HTR-8/SVneo (cell line): Measurements from ENCODE around the gene SIRT6.
"Not testable (repeated sequence)": the region's sequence is repeated elsewhere in the genome, so short reads cannot be mapped to it uniquely, and the experiment has no call there.

Experiments used
- DNase-seq: peaks from one replicate; pipeline ENCODE4 v3.0.0; 2011; ENCODE audit warnings: low spot score, mixed read lengths; ENCODE audit not compliant: insufficient read length
- FAIRE-seq: peaks from 2 replicates; lab custom pipeline; 2011; peaks lifted over from hg19 to GRCh38; lab: Jason Lieb, UNC

Gene SIRT6

GRCh38 chr19:4177146-4177545 lies 5.2 kb downstream of the SIRT6 start:
- no peak for DNase-seq
- FAIRE-seq = no peak

GRCh38 chr19:4175669-4175931 lies 6.8 kb downstream of the SIRT6 start:
- FAIRE-seq (no peak), DNase-seq (no peak)

- FAIRE-seq (no peak), DNase-seq (no peak)
Observed at GRCh38 chr19:4174895-4175668, 7.3 kb downstream of the SIRT6 start.

- FAIRE-seq (no peak), DNase-seq (no peak)
Observed at GRCh38 chr19:4174213-4174894, 8.0 kb downstream of the SIRT6 start.

- DNase-seq = no peak
Observed at GRCh38 chr19:4173479-4174212, 8.7 kb downstream of the SIRT6 start.

GRCh38 chr19:4172861-4173473 lies 9.4 kb downstream of the SIRT6 start:
- peak; percentile 45 for DNase-seq
- FAIRE-seq = no peak

More at GRCh38 chr19:4173479-4174212, 8.7 kb downstream of the SIRT6 start:
- FAIRE-seq = no peak

- no peak for FAIRE-seq
- no peak for DNase-seq
Observed at GRCh38 chr19:4171676-4172075, 10.7 kb downstream of the SIRT6 start.

GRCh38 chr19:4164262-4164661 lies 18.1 kb downstream of the SIRT6 start:
- no peak for DNase-seq
- FAIRE-seq = no peak

- FAIRE-seq (no peak), DNase-seq (no peak)
Observed at GRCh38 chr19:4161415-4162077, 20.8 kb downstream of the SIRT6 start.

- FAIRE-seq, DNase-seq: not testable (repeated sequence)
Observed at GRCh38 chr19:4157971-4158370, 24.4 kb downstream of the SIRT6 start.

- FAIRE-seq = no peak
- DNase-seq = no peak
Observed at GRCh38 chr19:4157164-4157563, 25.2 kb downstream of the SIRT6 start.

GRCh38 chr19:4154571-4155312 lies 27.6 kb downstream of the SIRT6 start:
- no peak for FAIRE-seq

GRCh38 chr19:4152241-4152998 lies 29.9 kb downstream of the SIRT6 start:
- FAIRE-seq = no peak
- DNase-seq = no peak

More at GRCh38 chr19:4154571-4155312, 27.6 kb downstream of the SIRT6 start:
- DNase-seq = no peak

GRCh38 chr19:4151623-4152022 lies 30.7 kb downstream of the SIRT6 start:
- DNase-seq = no peak
- no peak for FAIRE-seq

- DNase-seq = no peak
- FAIRE-seq = no peak
Observed at GRCh38 chr19:4149518-4150288, 32.7 kb downstream of the SIRT6 start.

GRCh38 chr19:4144666-4145249 lies 37.6 kb downstream of the SIRT6 start:
- peak; percentile 31 for DNase-seq
- no peak for FAIRE-seq

GRCh38 chr19:4142916-4143315 lies 39.4 kb downstream of the SIRT6 start:
- not testable (repeated sequence) for DNase-seq, FAIRE-seq

GRCh38 chr19:4140237-4140711 lies 42.1 kb downstream of the SIRT6 start:
- FAIRE-seq (no peak), DNase-seq (peak; percentile 75)
